Measurements from ENCODE around the gene TMEM43.

Gene TMEM43

DNA sequence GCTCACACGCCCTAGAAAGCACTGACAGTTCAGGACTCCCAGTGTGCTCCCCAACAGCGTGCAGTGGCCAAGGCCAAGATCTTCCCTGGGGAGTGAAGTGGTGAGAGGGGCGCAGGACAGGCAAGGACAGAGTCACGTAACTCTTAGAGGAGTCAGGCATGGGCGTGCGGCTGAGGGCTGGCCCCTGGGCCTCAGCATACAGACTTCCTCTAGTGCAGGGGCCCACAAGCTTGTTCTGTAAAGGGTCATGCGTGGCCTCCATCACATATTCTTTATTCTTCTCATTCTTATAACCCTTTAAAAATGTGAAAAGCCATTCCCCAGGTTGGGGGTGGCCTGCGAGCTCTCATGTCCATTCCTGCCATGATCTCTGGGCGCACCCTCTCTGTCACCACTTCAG is 25.2 kb downstream of the TMEM43 start:
- no peaks in the 10 kb centered on the region for H3K9me3 Mint-ChIP-seq (ENCODE audit: low read depth)
- no peaks in the 10 kb centered on the region for H3K27me3 Mint-ChIP-seq
- H3K36me3 Mint-ChIP-seq, result peaks cover 5% of the 10 kb centered on the region
- peaks cover 19% of the 10 kb centered on the region for H3K4me1 Mint-ChIP-seq (ENCODE audit: low read depth)
- no peak overlapping the region for H3K4me3 Mint-ChIP-seq
- peak overlapping the region; percentile 54 for H3K27ac Mint-ChIP-seq

DNA sequence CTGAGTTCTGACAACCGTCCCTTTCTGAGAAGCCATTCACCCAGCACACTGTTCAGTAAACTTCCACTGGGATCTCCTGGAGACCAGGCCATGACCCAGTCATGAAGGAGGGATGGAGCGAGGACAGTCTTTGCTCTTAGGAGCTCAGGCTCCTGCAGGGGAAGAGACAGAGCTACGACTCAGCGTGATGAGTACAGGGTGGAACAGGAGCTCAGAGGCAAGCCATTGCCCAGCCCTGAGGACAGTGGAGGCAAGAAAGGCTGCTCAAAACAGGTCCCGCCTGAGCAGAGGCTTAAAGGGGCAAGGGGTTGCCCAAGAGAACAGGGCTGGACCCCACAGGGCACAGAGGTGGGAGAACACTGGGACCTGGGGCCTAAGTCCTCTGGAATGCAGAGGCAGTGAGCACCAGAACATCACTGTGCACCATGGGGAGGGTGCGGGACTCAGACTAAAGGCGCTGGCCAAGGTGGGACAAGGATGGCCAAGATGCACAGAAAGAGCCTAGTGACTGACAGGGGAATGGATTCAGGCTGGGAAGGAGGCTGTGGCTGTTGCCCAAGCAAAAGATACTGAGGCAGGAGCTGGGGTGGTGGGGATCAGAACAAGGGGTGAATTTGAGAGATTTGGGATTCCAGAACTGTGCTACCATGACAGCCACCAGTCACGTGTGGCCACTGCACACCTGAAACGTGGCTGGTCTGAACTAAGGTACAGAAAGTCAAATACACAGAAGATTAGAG is 25.8 kb downstream of the TMEM43 start:
- Mint-ChIP-seq H3K9me3 (ENCODE audit: low read depth) (no peaks in the 10 kb centered on the region), H3K4me3 (no peak overlapping the region), H3K27ac (peak overlapping the region; percentile 54), H3K4me1 (ENCODE audit: low read depth) (peaks cover 15% of the 10 kb centered on the region), H3K36me3 (peaks cover 5% of the 10 kb centered on the region), H3K27me3 (no peaks in the 10 kb centered on the region)

DNA sequence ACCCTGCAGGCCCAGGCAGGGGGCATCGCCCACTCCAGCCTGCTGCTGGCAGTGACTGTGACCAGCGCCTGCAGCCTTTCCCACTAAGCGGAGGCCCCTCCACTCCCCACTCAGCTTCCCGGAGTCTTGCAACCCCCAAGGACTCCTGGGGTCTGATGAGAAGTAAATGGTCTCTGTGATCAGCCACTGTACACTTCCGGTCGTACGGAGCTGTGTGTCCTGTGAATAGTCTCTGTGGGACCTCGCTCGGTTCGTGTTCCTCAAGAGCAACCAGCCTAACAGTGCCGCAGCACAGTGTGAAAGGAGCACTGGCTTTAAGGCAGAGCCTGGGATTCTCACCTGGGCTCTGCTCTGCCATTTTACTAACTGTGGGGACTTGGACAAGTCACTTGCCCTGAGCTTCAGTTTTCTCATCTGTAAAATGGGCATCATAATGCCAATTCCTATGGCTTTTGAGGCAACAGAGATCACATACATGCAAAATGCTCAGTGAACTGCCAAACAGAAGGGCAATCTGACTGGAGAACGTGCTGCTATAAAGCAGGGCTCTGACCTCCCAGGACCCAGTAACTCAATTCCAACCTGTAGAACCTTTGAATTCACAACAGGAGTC is 26.7 kb downstream of the TMEM43 start:
- H3K4me1 Mint-ChIP-seq (ENCODE audit: low read depth), result peaks cover 20% of the 10 kb centered on the region
- H3K27me3 Mint-ChIP-seq, result no peaks in the 10 kb centered on the region
- peaks cover 5% of the 10 kb centered on the region for H3K36me3 Mint-ChIP-seq
- no peaks in the 10 kb centered on the region for H3K9me3 Mint-ChIP-seq (ENCODE audit: low read depth)
- H3K4me3 Mint-ChIP-seq, result no peak overlapping the region
- no peak overlapping the region for H3K27ac Mint-ChIP-seq

- Mint-ChIP-seq H3K36me3 (peaks cover 2% of the 10 kb centered on the region), H3K27ac (no peak overlapping the region), H3K4me1 (ENCODE audit: low read depth) (peaks cover 23% of the 10 kb centered on the region), H3K9me3 (ENCODE audit: low read depth) (no peaks in the 10 kb centered on the region), H3K4me3 (no peak overlapping the region), H3K27me3 (no peaks in the 10 kb centered on the region)
These were observed 27.5 kb downstream of the TMEM43 start for GRCh38 chr3:14152233-14152962.

DNA sequence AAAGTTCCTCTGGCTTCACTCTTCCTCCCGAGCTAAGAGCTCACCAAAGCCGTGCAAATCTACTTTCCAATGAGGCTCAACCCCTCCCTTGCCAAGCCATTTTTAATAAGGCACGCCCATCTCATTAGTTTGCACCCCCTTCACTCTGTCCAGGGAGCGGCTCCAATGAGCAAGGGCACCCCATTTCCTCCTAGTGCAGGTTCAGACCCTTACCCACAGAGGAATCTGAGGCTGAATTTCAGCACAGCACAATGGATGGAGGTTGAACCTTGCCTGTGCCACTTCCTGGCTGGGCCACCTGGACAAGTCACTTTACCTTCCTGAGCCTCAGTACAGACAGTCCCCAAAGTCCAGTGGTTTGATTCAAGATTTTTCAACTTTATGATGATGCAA is 28.1 kb downstream of the TMEM43 start:
- H3K36me3 Mint-ChIP-seq, result peaks cover 2% of the 10 kb centered on the region
- H3K9me3 Mint-ChIP-seq (ENCODE audit: low read depth), result no peaks in the 10 kb centered on the region
- no peak overlapping the region for H3K4me3 Mint-ChIP-seq
- peaks cover 24% of the 10 kb centered on the region for H3K4me1 Mint-ChIP-seq (ENCODE audit: low read depth)
- H3K27me3 Mint-ChIP-seq, result no peaks in the 10 kb centered on the region
- H3K27ac Mint-ChIP-seq, result no peak overlapping the region

GRCh38 chr3:14153663-14154062 is 28.8 kb downstream of the TMEM43 start:
- Mint-ChIP-seq H3K27me3 (no peaks in the 10 kb centered on the region), H3K36me3 (peaks cover 6% of the 10 kb centered on the region), H3K4me1 (ENCODE audit: low read depth) (peaks cover 27% of the 10 kb centered on the region), H3K4me3 (no peak overlapping the region), H3K27ac (peak overlapping the region; percentile 22), H3K9me3 (ENCODE audit: low read depth) (no peaks in the 10 kb centered on the region)

DNA sequence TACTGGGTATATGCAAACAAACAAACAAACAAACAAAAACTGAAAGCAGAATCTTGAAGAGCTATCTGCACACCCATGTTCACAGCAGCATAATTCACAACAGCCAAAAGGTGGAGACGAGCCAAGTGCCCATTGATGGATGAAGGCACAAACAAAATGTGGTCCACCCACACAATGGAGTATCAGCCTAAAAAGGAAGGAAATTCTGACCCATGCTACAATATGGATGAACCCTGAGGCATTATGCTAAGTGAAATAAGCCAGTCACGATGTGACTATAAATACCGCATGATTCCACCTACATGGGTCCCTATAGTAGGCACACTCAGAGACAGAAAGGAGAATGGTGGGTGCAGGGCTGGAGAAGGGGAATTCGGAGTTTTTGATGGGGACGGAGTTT is 29.4 kb downstream of the TMEM43 start:
- H3K4me3 Mint-ChIP-seq, result no peak overlapping the region
- no peaks in the 10 kb centered on the region for H3K9me3 Mint-ChIP-seq (ENCODE audit: low read depth)
- no peaks in the 10 kb centered on the region for H3K27me3 Mint-ChIP-seq
- peaks cover 8% of the 10 kb centered on the region for H3K36me3 Mint-ChIP-seq
- H3K4me1 Mint-ChIP-seq (ENCODE audit: low read depth), result peaks cover 27% of the 10 kb centered on the region
- H3K27ac Mint-ChIP-seq, result peak overlapping the region; percentile 1

DNA sequence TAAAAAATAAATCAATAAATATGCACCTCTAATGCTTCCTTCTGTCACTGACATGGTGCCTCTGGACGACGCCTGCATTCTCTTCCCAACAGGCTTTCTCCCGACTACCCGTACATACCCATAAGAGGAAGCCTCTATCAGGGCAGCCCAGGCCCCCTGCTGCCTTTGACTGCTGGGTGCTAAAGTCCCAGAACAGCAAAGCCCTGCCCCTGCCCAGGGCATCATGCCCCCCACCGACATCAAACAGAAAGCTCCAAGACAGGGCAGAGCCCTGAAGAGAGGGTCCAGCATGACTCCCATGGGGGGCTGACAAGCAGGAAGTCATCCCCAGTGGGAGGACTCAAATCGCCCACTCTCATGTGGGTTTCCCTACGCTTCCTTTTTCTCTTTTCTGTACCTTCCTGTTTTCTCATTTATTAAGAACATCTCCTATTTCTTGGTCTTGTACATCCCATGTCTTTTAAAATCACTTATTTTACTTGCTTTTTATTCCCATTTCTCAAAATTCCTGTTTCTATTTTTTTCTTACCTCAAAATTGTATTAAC is 30.1 kb downstream of the TMEM43 start:
- no peaks in the 10 kb centered on the region for H3K9me3 Mint-ChIP-seq (ENCODE audit: low read depth)
- no peak overlapping the region for H3K4me3 Mint-ChIP-seq
- H3K36me3 Mint-ChIP-seq, result peaks cover 11% of the 10 kb centered on the region
- no peaks in the 10 kb centered on the region for H3K27me3 Mint-ChIP-seq
- H3K27ac Mint-ChIP-seq, result peak overlapping the region; percentile 28
- peaks cover 27% of the 10 kb centered on the region for H3K4me1 Mint-ChIP-seq (ENCODE audit: low read depth)

GRCh38 chr3:14156201-14156600 is 31.3 kb downstream of the TMEM43 start:
- Mint-ChIP-seq H3K9me3 (ENCODE audit: low read depth) (no peaks in the 10 kb centered on the region), H3K27me3 (no peaks in the 10 kb centered on the region), H3K27ac (peak overlapping the region; percentile 34), H3K36me3 (peaks cover 17% of the 10 kb centered on the region), H3K4me3 (peak overlapping the region; percentile 34), H3K4me1 (ENCODE audit: low read depth) (peaks cover 27% of the 10 kb centered on the region)

GRCh38 chr3:14156843-14157561 is 32.1 kb downstream of the TMEM43 start:
- H3K9me3 Mint-ChIP-seq (ENCODE audit: low read depth), result peaks cover 5% of the 10 kb centered on the region

DNA sequence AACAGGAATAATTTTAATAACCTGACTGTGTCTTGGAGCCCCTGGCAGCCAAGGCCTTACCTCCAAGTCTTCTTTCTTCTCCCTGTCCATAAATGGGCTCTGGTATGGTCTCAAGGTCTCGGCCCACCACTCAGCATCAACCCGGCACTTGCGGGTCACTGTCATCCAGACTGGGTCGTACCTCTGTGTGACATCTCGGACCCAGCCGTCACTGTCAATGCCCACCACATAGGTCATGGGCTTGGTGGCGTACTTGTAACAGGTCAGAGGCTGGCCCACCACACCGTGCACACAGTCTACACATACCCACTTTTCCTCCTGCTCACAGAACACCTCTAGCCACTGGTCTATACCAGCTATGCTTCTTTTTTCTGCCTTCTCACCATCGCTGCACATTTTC is 33.1 kb downstream of the TMEM43 start:
- Mint-ChIP-seq H3K4me3 (no peak overlapping the region), H3K9me3 (ENCODE audit: low read depth) (peaks cover 11% of the 10 kb centered on the region), H3K4me1 (ENCODE audit: low read depth) (peaks cover 27% of the 10 kb centered on the region), H3K27me3 (no peaks in the 10 kb centered on the region), H3K27ac (no peak overlapping the region), H3K36me3 (peaks cover 34% of the 10 kb centered on the region)

More at GRCh38 chr3:14156843-14157561, 32.1 kb downstream of the TMEM43 start:
- Mint-ChIP-seq H3K27ac (no peak overlapping the region), H3K4me1 (ENCODE audit: low read depth) (peaks cover 27% of the 10 kb centered on the region), H3K27me3 (no peaks in the 10 kb centered on the region), H3K4me3 (no peak overlapping the region), H3K36me3 (peaks cover 25% of the 10 kb centered on the region)

- no peaks in the 10 kb centered on the region for H3K27me3 Mint-ChIP-seq
- no peak overlapping the region for H3K27ac Mint-ChIP-seq
- H3K9me3 Mint-ChIP-seq (ENCODE audit: low read depth), result peaks cover 11% of the 10 kb centered on the region
- no peak overlapping the region for H3K4me3 Mint-ChIP-seq
- H3K4me1 Mint-ChIP-seq (ENCODE audit: low read depth), result peaks cover 27% of the 10 kb centered on the region
- peaks cover 34% of the 10 kb centered on the region for H3K36me3 Mint-ChIP-seq
These were observed 33.5 kb downstream of the TMEM43 start for GRCh38 chr3:14158370-14158769.

- peaks cover 19% of the 10 kb centered on the region for H3K4me1 Mint-ChIP-seq (ENCODE audit: low read depth)
- H3K27ac Mint-ChIP-seq, result no peak overlapping the region
- no peak overlapping the region for H3K4me3 Mint-ChIP-seq
- peaks cover 11% of the 10 kb centered on the region for H3K9me3 Mint-ChIP-seq (ENCODE audit: low read depth)
- no peaks in the 10 kb centered on the region for H3K27me3 Mint-ChIP-seq
- peaks cover 44% of the 10 kb centered on the region for H3K36me3 Mint-ChIP-seq
These were observed 34.6 kb downstream of the TMEM43 start for GRCh38 chr3:14159426-14159825.

DNA sequence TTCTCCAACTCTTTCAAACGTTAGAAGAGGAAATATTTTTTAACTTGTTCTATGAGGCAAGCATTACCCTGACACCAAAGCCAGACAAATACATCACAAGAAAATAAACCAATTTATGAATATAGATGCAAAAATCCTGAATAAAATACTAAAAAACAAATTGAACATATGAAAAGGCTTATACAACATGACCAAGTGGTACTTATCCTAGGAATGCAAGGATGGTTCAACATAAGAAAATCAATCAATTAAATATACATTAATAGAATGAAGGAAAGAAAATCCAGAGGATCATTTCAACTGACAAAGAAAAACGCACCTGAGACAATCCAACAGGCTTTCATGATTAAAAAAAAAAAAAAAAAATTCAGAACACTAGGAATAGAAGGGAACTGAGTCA is 36.4 kb downstream of the TMEM43 start:
- Mint-ChIP-seq H3K27ac (no peak overlapping the region), H3K27me3 (no peaks in the 10 kb centered on the region), H3K36me3 (peaks cover 50% of the 10 kb centered on the region), H3K9me3 (ENCODE audit: low read depth) (peaks cover 11% of the 10 kb centered on the region), H3K4me3 (no peak overlapping the region), H3K4me1 (ENCODE audit: low read depth) (peaks cover 12% of the 10 kb centered on the region)
